ENCODE results near the gene RPS10. TPM values are rescaled to one million over a fixed set of nuclear protein-coding genes. Genes with fewer than 3 reads are reported as not detected.
A peak's percentile ranks its signal among the peaks of the same experiment; 100 is the strongest.

The RPS10 gene
- 3,258 and 3,413 TPM in 2 replicates for polyA plus RNA-seq
- polyA minus RNA-seq = 989 and 999 TPM in 2 replicates

DNA sequence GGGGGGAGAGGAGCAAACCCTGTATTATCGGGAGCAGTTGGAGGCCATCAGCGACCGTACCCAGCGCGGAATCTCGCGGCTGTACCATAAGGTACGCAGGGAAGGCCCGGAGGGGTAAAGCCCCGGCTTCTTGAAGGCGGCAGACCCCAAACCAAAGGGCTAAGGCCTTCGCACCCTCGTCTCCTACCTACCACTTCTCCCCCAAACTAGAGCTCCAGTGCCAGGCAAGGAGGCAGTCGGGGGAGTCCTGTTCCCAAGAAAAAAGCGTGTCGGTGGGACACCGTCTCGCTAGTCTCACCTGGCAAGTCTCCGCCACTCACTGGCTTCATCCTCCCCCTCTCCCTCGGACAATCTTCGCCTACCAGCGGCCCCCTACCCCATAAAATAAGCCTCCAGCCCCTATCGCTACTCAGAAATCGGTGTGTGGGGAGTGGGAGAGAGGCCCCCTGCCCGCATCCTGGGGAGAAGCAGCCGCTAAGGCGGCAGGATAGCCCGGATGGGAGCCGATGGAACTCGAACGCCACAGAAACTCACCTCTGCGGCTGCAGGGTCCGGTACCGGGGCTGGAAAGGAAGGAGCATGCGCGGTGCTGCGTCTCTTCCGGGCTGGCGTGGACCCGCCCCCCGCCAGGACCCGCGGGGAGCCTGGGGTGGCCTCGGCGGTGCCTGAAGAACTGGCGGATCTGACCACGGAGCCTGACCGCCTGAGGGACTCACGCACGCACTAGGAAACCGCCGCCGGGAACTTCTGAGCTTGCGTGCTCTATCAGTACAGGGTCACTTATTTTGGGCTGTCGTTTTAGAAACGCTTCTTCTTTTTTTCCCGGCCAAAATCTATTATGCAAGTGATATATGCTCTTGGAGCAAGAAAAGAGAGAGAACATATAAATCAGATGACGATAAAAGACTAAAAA, at the start of gene RPS10:
Gene RPS10 (minus strand): TSS at position 572 of the 913 bp plus-strand sequence. CDS start 848 bp downstream, outside the sequence.
- H3K36me3 ChIP-seq (ENCODE audit: insufficient read depth, low read length) = no peaks in the 10 kb centered on the region
- no peaks in the 10 kb centered on the region for H4K20me1 ChIP-seq (ENCODE audit: insufficient read depth)
- no peaks in the 10 kb centered on the region for H3K9me2 ChIP-seq (ENCODE audit: insufficient read depth, low read length)
- peak within 1 kb of the TSS; percentile 40 for H2AFZ ChIP-seq (ENCODE audit: low read depth, low read length)
- H3K9me3 ChIP-seq (ENCODE audit: low read length) = no peaks in the 10 kb centered on the region
- no peaks in the 10 kb centered on the region for H3K27me3 ChIP-seq (ENCODE audit: insufficient read depth, low read depth, low read length)
- TF ChIP-seq RAD21 (conservative IDR thresholded peaks at IDR 0.05) = peak; percentile 57
- TF ChIP-seq TAF1 (IDR thresholded peaks at IDR 0.05; ENCODE audit: low read depth) = peak; percentile 92
- TF ChIP-seq EZH2 (IDR thresholded peaks at IDR 0.05; ENCODE audit: borderline replicate concordance, insufficient read depth, low read length, poor library complexity, severe bottlenecking) = no peak
- TF ChIP-seq SMC3 (conservative IDR thresholded peaks at IDR 0.05; ENCODE audit: poor library complexity) = peak; percentile 61
- peak; percentile 54 for TF ChIP-seq EP300 (conservative IDR thresholded peaks at IDR 0.05; ENCODE audit: poor library complexity, severe bottlenecking)
- TF ChIP-seq CTCF (IDR thresholded peaks at IDR 0.05; ENCODE audit: poor library complexity, severe bottlenecking) = peak; percentile 26
- TF ChIP-seq MXI1 (conservative IDR thresholded peaks at IDR 0.05; ENCODE audit: poor library complexity, severe bottlenecking) = peak; percentile 90
- peak; percentile 94 for TF ChIP-seq POLR2AphosphoS5 (IDR thresholded peaks at IDR 0.05)
- TF ChIP-seq, protein P1, sequence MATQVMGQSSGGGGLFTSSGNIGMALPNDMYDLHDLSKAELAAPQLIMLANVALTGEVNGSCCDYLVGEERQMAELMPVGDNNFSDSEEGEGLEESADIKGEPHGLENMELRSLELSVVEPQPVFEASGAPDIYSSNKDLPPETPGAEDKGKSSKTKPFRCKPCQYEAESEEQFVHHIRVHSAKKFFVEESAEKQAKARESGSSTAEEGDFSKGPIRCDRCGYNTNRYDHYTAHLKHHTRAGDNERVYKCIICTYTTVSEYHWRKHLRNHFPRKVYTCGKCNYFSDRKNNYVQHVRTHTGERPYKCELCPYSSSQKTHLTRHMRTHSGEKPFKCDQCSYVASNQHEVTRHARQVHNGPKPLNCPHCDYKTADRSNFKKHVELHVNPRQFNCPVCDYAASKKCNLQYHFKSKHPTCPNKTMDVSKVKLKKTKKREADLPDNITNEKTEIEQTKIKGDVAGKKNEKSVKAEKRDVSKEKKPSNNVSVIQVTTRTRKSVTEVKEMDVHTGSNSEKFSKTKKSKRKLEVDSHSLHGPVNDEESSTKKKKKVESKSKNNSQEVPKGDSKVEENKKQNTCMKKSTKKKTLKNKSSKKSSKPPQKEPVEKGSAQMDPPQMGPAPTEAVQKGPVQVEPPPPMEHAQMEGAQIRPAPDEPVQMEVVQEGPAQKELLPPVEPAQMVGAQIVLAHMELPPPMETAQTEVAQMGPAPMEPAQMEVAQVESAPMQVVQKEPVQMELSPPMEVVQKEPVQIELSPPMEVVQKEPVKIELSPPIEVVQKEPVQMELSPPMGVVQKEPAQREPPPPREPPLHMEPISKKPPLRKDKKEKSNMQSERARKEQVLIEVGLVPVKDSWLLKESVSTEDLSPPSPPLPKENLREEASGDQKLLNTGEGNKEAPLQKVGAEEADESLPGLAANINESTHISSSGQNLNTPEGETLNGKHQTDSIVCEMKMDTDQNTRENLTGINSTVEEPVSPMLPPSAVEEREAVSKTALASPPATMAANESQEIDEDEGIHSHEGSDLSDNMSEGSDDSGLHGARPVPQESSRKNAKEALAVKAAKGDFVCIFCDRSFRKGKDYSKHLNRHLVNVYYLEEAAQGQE (IDR thresholded peaks at IDR 0.05; ENCODE audit: borderline replicate concordance) = peak; percentile 94
- peaks cover 3% of the 10 kb centered on the region for H3K79me2 ChIP-seq (replicated peaks; ENCODE audit: insufficient read depth, low read length)
- H3K4me3 ChIP-seq (ENCODE audit: low read length) = peak within 1 kb of the TSS; percentile 94
- no peaks in the 10 kb centered on the region for H3F3A ChIP-seq (ENCODE audit: insufficient read depth, low read length, poor library complexity, severe bottlenecking)
- H3K27ac ChIP-seq (ENCODE audit: low read length) = peak within 1 kb of the TSS; percentile 74
- peak within 1 kb of the TSS; percentile 54 for H3K4me2 ChIP-seq (ENCODE audit: low read length)
- H3K9ac ChIP-seq (ENCODE audit: low read length) = peak within 1 kb of the TSS; percentile 77

DNA sequence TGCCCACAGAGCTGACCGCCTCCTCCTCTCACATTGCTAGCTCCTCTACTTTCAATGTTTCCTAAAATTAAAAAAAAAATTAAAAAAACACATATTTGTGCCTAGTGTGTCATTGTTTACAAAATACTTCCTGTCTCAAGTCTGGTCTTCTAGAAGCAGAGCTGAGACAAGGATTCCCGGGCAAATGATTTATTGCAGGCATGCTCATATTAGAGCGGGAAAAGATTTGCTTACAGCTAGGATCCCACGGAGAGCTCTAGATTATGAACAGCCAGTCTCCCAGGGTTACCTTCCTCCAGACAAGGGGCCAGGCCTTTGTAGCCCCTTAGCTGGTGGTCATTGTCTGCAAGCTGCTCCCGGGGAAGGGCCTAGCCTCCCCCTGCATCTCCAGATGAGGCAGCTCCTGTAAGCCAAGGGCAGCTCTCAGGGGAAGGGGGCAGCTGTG, 49.4 kb upstream of the RPS10 start:
- TF ChIP-seq CTCF (IDR thresholded peaks at IDR 0.05; ENCODE audit: poor library complexity, severe bottlenecking) (no peak), SMC3 (conservative IDR thresholded peaks at IDR 0.05; ENCODE audit: poor library complexity) (no peak), RAD21 (conservative IDR thresholded peaks at IDR 0.05) (no peak), EP300 (conservative IDR thresholded peaks at IDR 0.05; ENCODE audit: poor library complexity, severe bottlenecking) (no peak), TAF1 (IDR thresholded peaks at IDR 0.05; ENCODE audit: low read depth) (no peak), EZH2 (IDR thresholded peaks at IDR 0.05; ENCODE audit: borderline replicate concordance, insufficient read depth, low read length, poor library complexity, severe bottlenecking) (no peak), POLR2AphosphoS5 (IDR thresholded peaks at IDR 0.05) (no peak)
- TF ChIP-seq, protein P1 (IDR thresholded peaks at IDR 0.05; ENCODE audit: borderline replicate concordance) = no peak
- H3K4me2 ChIP-seq (ENCODE audit: low read length) = no peak overlapping the region
- no peaks in the 10 kb centered on the region for H4K20me1 ChIP-seq (ENCODE audit: insufficient read depth)
- H2AFZ ChIP-seq (ENCODE audit: low read depth, low read length) = no peak overlapping the region
- H3K9me3 ChIP-seq (ENCODE audit: low read length) = no peaks in the 10 kb centered on the region
- H3K79me2 ChIP-seq (replicated peaks; ENCODE audit: insufficient read depth, low read length) = no peaks in the 10 kb centered on the region
- no peaks in the 10 kb centered on the region for H3F3A ChIP-seq (ENCODE audit: insufficient read depth, low read length, poor library complexity, severe bottlenecking)
- H3K27ac ChIP-seq (ENCODE audit: low read length) = no peak overlapping the region
- H3K36me3 ChIP-seq (ENCODE audit: insufficient read depth, low read length) = no peaks in the 10 kb centered on the region
- no peak overlapping the region for H3K9ac ChIP-seq (ENCODE audit: low read length)
- no peaks in the 10 kb centered on the region for H3K9me2 ChIP-seq (ENCODE audit: insufficient read depth, low read length)
- H3K4me3 ChIP-seq (ENCODE audit: low read length) = no peak overlapping the region
- no peaks in the 10 kb centered on the region for H3K27me3 ChIP-seq (ENCODE audit: insufficient read depth, low read depth, low read length)

All from neural cell (in vitro differentiated cells).